NCI-H2107 (cell line): Measurements from ENCODE around the gene FXYD5.

Experiments used
- DNase-seq: peaks from one replicate; lab custom pipeline; 2025; lab: John Stamatoyannopoulos, UW

The FXYD5 gene

GRCh38 chr19:35154525-35155406 is at the start of gene FXYD5:
Gene FXYD5 (plus strand): TSS chr19:35154735. CDS start chr19:35155551, 816 bp downstream.
- DNase-seq: no peak

DNA sequence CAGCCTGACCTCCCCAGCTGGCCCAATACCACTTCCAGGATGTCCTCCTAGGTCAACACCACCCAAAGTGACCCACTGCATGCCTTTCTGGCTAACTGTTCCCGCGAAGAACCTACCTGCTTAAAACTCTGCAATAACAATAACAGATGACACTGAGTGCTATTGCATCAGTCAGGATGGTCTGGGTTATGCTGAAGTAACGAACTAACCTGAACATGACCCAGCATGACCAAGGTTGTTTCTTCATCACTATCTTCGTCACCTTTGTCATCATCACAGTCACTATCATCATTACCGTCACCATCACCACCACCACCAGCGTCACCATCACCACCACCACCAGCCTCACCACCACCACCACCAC is 49.5 kb upstream of the FXYD5 start:
- no peak for DNase-seq

GRCh38 chr19:35105411-35106290 is 48.9 kb upstream of the FXYD5 start:
- no peak for DNase-seq

DNA sequence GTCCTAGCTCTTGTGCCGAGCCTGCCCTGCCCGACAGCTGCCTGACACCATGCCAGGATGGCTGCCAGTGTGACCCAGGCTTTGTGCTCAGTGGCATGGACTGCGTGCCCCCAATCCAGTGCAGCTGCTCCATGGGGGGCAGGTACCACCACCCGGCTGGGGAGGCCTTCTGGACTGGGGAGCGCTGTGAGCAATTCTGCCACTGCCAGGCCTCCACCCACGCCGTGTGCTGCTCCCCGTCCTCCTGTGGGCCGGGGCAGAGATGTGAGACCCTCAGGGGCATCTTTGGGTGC is 48.3 kb upstream of the FXYD5 start:
- no peak for DNase-seq

GRCh38 chr19:35106898-35107541 is 47.5 kb upstream of the FXYD5 start:
- no peak for DNase-seq

GRCh38 chr19:35107545-35107944 is 47.0 kb upstream of the FXYD5 start:
- no peak for DNase-seq

GRCh38 chr19:35108730-35109129 is 45.8 kb upstream of the FXYD5 start:
- DNase-seq: no peak

- DNase-seq: no peak
These were observed 45.0 kb upstream of the FXYD5 start for GRCh38 chr19:35109395-35110112.

DNA sequence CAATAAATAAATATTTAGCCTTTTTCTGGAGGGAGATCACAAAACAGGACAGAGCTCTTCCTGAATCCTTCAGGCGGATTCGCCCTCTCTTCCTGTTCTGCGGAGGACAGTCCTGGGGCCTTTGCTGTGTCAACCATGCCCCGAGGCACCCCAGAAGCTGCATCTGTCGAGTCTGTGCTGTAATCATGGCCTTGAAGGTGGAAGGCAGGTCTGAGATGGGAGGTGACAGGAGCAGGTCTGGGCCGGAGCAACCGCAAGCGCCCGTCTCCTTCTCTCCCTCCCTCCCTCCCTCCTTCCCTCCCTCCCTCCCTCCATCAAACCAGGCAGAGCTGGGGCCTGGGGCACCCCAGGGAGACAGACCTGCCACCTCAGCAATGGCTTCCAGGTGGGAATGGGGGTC is 43.6 kb upstream of the FXYD5 start:
- no peak for DNase-seq

DNA sequence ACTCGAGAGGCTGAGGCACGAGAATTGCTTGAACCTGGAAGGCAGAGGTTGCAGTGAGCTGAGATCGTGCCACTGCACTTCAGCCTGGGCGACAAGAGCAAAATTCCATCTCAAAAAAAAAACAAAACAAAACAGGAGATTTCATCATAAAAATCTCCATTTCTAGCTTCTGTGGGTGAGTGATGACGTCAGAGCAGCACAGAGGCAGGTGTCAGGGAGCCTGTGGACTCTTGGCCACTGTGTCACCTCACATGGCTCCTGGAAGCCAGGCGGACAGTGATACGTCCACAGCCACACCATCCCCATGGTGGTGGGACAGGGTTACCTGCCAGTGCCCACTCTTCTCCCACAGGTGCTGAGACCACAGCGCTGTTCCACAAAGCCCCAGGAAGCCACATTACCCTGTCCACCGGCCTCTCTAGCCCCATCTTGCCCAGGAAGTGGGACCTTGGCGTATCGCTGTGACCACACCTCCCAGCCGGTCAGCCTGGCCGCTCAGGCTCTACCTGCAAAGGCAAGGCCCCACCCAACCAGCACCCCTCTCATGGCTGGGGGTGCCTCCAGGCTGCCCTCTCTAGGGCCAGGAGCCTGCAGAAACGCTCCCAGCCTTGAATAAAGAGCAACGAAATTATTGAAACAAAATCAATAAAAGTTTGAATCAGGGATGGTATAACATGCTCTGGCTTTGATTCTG is 41.4 kb upstream of the FXYD5 start:
- DNase-seq: no peak

DNA sequence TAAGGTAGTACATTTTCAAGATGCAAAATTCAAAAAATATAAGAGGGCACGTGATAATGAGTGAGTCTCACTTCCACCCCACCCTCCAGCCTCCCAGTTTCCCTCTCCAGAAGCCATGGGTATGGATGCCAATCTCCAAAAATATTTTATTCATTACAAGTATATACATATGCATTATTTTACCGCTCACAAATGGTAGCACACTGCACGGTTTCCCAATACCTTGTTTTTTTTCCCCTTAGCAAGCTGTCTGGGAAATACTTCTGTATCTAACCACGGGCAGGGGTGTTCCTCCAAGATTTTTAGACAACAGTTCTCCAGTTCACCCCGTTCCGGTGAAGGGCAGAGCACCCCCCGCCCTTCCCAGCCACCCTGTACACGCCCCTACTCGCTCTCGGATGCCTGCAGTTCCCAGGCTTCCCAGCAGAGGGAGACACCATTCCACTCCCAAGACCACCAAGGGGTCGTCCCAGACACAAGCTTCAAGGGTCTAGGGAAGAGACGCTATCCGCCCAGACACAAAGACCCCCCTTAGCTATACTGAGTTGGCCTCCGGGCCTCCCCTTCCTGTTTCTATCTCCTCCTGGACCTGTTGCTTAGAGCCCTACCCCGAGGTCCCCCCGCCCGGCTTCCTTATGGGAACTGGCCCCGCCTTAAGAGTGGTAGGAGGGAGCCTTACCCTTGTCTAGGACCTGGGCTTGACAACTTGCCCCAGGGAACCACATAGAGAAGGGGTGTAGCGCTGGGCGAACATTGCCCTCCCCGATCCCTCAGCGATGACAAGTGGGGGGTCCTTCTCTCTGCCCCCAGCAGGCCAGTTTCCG is 40.0 kb upstream of the FXYD5 start:
- DNase-seq: no peak

GRCh38 chr19:35115177-35115951 is 39.2 kb upstream of the FXYD5 start, which contains the start of gene FXYD3:
Gene FXYD3 (plus strand): TSS chr19:35115823. CDS start chr19:35119377, 3,554 bp downstream.
- DNase-seq: no peak

GRCh38 chr19:35116072-35116801 is 38.3 kb upstream of the FXYD5 start:
- no peak for DNase-seq

DNA sequence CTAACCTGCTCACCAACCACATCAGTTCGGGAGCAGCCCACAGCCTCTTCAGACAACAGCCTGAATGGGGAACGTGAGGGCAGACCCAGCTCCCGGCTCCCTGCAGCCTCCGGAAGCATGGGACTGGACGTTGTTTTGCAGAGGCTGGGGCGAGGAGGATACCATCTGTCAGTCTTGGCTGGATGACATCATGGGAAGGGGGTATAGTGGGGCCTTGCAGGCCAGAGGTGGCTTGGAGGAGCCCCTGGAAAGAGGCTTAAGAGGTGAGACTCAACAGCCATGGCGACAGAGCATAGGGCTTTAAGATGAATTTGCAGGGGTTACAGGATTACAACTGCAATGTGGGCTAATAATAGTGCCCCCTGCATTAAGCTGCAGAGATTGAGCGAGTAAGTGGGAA is 37.4 kb upstream of the FXYD5 start:
- DNase-seq: no peak

GRCh38 chr19:35117799-35118198 is 36.7 kb upstream of the FXYD5 start:
- no peak for DNase-seq

- DNase-seq: no peak
These were observed 36.1 kb upstream of the FXYD5 start for GRCh38 chr19:35118268-35119020.

DNA sequence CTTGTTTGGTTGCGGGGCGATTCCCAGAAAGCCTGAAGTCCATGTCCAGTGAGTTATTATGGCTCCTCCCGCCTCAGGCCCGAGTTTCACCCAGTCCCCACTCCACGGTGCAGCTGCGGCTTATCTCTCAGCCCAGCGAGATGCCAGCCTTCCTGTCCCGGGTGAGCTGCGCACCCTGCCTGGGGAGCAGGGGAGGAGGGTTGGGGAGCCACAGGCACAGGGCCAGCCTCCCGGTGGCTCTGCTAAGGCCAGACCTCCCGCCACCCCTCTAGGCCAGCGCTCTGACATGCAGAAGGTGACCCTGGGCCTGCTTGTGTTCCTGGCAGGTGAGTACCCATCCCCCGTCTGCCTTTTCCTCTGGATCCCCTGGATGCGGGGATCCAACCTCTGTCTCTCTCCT is 35.4 kb upstream of the FXYD5 start:
- no peak for DNase-seq

DNA sequence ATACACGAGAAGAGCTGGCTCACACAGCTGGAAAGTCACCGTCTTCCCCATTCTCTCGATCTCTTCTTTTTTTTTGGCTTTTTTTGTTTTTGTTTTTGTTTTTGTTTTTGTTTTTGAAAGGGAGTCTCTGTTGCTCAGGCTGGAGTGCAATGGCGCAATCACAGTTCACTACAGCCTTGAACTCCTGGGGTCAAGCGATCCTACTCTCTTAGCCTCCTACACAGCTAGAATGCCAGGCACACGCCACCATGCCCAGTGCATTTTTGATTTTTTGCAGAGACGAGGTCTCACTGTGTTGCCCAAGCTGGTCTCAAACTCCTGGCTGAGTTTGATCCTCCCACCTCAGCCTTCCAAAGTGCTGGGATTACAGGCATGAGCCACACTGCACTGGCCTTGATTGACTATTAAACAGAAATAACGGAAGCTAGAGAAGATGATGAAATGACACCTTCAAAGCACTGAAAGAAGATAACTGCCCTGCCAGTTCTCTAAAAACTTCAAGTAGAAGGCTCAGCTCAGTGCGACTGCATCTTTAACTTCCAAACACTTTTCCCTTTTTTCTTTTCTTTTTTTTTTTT is 34.9 kb upstream of the FXYD5 start:
- no peak for DNase-seq
